Kidney capillary endothelial cell (primary cell): ENCODE results near the gene CPXM1.
A peak's percentile ranks its signal among the peaks of the same experiment; 100 is the strongest.
"Not testable (repeated sequence)": the region's sequence is repeated elsewhere in the genome, so short reads cannot be mapped to it uniquely, and the experiment has no call there.

Source experiments
- DNase-seq: peaks from one replicate; pipeline ENCODE4 v3.0.0-alpha.2; 2018; ENCODE audit warnings: low spot score

CPXM1 gene

GRCh38 chr20:2799688-2800520 lies 523 bp downstream of the CPXM1 start:
- DNase-seq, result peak; percentile 19

- DNase-seq, result no peak
Observed at GRCh38 chr20:2799271-2799670, 1.2 kb downstream of the CPXM1 start.

- DNase-seq, result peak; percentile 23
Observed at GRCh38 chr20:2798814-2799213, 1.6 kb downstream of the CPXM1 start.

GRCh38 chr20:2798095-2798805 lies 2.2 kb downstream of the CPXM1 start:
- no peak for DNase-seq

GRCh38 chr20:2797136-2797983 lies 3.1 kb downstream of the CPXM1 start:
- DNase-seq, result no peak

- DNase-seq, result no peak
Observed at GRCh38 chr20:2796011-2796660, 4.3 kb downstream of the CPXM1 start.

- no peak for DNase-seq
Observed at GRCh38 chr20:2795451-2795850, 5.0 kb downstream of the CPXM1 start.

GRCh38 chr20:2794866-2795447 lies 5.5 kb downstream of the CPXM1 start:
- DNase-seq, result no peak

GRCh38 chr20:2794202-2794748 lies 6.2 kb downstream of the CPXM1 start:
- no peak for DNase-seq

GRCh38 chr20:2793471-2793870 lies 7.0 kb downstream of the CPXM1 start:
- DNase-seq, result no peak

- no peak for DNase-seq
Observed at GRCh38 chr20:2783908-2784566, 16.4 kb downstream of the CPXM1 start.

GRCh38 chr20:2780948-2781347 lies 19.5 kb downstream of the CPXM1 start:
- DNase-seq, result no peak

GRCh38 chr20:2778602-2779321 lies 21.7 kb downstream of the CPXM1 start:
- no peak for DNase-seq

GRCh38 chr20:2775139-2775538 lies 25.3 kb downstream of the CPXM1 start:
- no peak for DNase-seq

- no peak for DNase-seq
Observed at GRCh38 chr20:2773812-2774211, 26.6 kb downstream of the CPXM1 start.

GRCh38 chr20:2771631-2772080 lies 28.8 kb downstream of the CPXM1 start:
- peak; percentile 94 for DNase-seq

GRCh38 chr20:2770091-2770490 lies 30.3 kb downstream of the CPXM1 start:
- not testable (repeated sequence) for DNase-seq

GRCh38 chr20:2768632-2769015 lies 31.8 kb downstream of the CPXM1 start:
- DNase-seq, result no peak

- no peak for DNase-seq
Observed at GRCh38 chr20:2767768-2768631, 32.4 kb downstream of the CPXM1 start.
